HG03378 (cell line): ENCODE measurements around the gene FZD2.
"Not testable (repeated sequence)": the region's sequence is repeated elsewhere in the genome, so short reads cannot be mapped to it uniquely, and the experiment has no call there.

ENCODE experiments used
- ATAC-seq: cut with Tn5 transposase; IDR thresholded peaks from one replicate; pipeline ENCODE4 v1.9.1; 2021; ENCODE audit warnings: mild to moderate bottlenecking, moderate library complexity; ENCODE audit not compliant: unreplicated experiment

The FZD2 gene

GRCh38 chr17:44572801-44573200 is 15.5 kb downstream of the FZD2 start:
- ATAC-seq: no peak

GRCh38 chr17:44575403-44575802 is 18.1 kb downstream of the FZD2 start:
- no peak for ATAC-seq

- no peak for ATAC-seq
These were observed 21.7 kb downstream of the FZD2 start for GRCh38 chr17:44578947-44579346.

GRCh38 chr17:44581868-44582267 is 24.6 kb downstream of the FZD2 start:
- ATAC-seq: no peak

GRCh38 chr17:44584443-44584842 is 27.2 kb downstream of the FZD2 start:
- ATAC-seq: no peak

GRCh38 chr17:44585315-44585714 is 28.0 kb downstream of the FZD2 start:
- ATAC-seq: no peak

GRCh38 chr17:44587339-44587738 is 30.1 kb downstream of the FZD2 start:
- ATAC-seq: no peak

GRCh38 chr17:44589316-44590071 is 32.2 kb downstream of the FZD2 start:
- ATAC-seq: no peak

GRCh38 chr17:44590072-44590462 is 32.8 kb downstream of the FZD2 start:
- ATAC-seq: not testable (repeated sequence)

GRCh38 chr17:44590762-44591161 is 33.5 kb downstream of the FZD2 start:
- not testable (repeated sequence) for ATAC-seq

- no peak for ATAC-seq
These were observed 33.9 kb downstream of the FZD2 start for GRCh38 chr17:44591206-44591605.

- ATAC-seq: no peak
These were observed 35.9 kb downstream of the FZD2 start for GRCh38 chr17:44593156-44593555.

- ATAC-seq: no peak
These were observed 38.0 kb downstream of the FZD2 start for GRCh38 chr17:44595216-44595775.

GRCh38 chr17:44598329-44598728 is 41.0 kb downstream of the FZD2 start:
- no peak for ATAC-seq

- no peak for ATAC-seq
These were observed 41.6 kb downstream of the FZD2 start for GRCh38 chr17:44598932-44599297.

GRCh38 chr17:44599298-44600175 is 42.3 kb downstream of the FZD2 start:
- ATAC-seq: no peak

GRCh38 chr17:44601539-44601938 is 44.3 kb downstream of the FZD2 start:
- no peak for ATAC-seq

GRCh38 chr17:44601973-44602372 is 44.7 kb downstream of the FZD2 start:
- no peak for ATAC-seq

- no peak for ATAC-seq
These were observed 45.1 kb downstream of the FZD2 start for GRCh38 chr17:44602390-44602789.

- ATAC-seq: no peak
These were observed 45.7 kb downstream of the FZD2 start for GRCh38 chr17:44602970-44603369.

GRCh38 chr17:44604116-44604761 is 47.0 kb downstream of the FZD2 start:
- ATAC-seq: no peak
